Naive thymus-derived CD8-positive, alpha-beta T cell (primary cell): ENCODE measurements around the gene LRRFIP1. TPM values are rescaled to one million over a fixed set of nuclear protein-coding genes. Genes with fewer than 3 reads are reported as not detected.
A peak's percentile ranks its signal among the peaks of the same experiment; 100 is the strongest.

ENCODE experiments used
- ATAC-seq, 2 donors: fragments of 150-1000 bp; cut with Tn5 transposase in 1 of 2; sonication (Bioruptor Pico), chemical (Tn5 transposase) in 1 of 2; 1 replicate in 1 of 2; 2 replicates in 1 of 2; pipeline ENCODE4 v1.10.0; 2021; ENCODE audit warnings: mild to moderate bottlenecking in 2 of 2, moderate library complexity in 2 of 2
- POLR2A ChIA-PET: fragments of 350-600 bp; sonication (Branson Sonifier 250); formaldehyde crosslinking; loops from one replicate; lab custom pipeline; 2021; ENCODE audit warnings: antibody characterized with exemption; lab: Charles Lee
- DNase-seq, 10 donors: peaks; one replicate each; pipeline versions ENCODE4 v3.0.0 to v3.0.0-alpha.2; 2020 to 2022
- H3K27ac Mint-ChIP-seq, 10 donors: one replicate each; pipeline ENCODE4 v1.8.0; 2020 to 2022; ENCODE audit warnings: mild to moderate bottlenecking in 10 of 10, mixed read lengths in 10 of 10, moderate library complexity in 4 of 10, inconsistent platforms in 1 of 10
- H3K27me3 Mint-ChIP-seq, 5 donors: one replicate each; pipeline ENCODE4 v1.8.0; 2021 to 2022; ENCODE audit warnings: mixed read lengths in 5 of 5
- H3K36me3 Mint-ChIP-seq, 3 donors: one replicate each; pipeline ENCODE4 v1.8.0; 2020 to 2022; ENCODE audit warnings: mixed read lengths in 3 of 3, mild to moderate bottlenecking in 2 of 3, inconsistent platforms in 1 of 3
- H3K4me1 Mint-ChIP-seq, 4 donors: one replicate each; pipeline ENCODE4 v1.8.0; 2021 to 2022; ENCODE audit warnings: mixed read lengths in 4 of 4
- H3K4me3 Mint-ChIP-seq, 10 donors: one replicate each; pipeline ENCODE4 v1.8.0; 2020 to 2022; ENCODE audit warnings: mild to moderate bottlenecking in 10 of 10, mixed read lengths in 10 of 10, moderate library complexity in 6 of 10, inconsistent platforms in 1 of 10
- H3K9me3 Mint-ChIP-seq, 9 donors: one replicate each; pipeline ENCODE4 v1.8.0; 2020 to 2022; ENCODE audit warnings: mixed read lengths in 9 of 9, mild to moderate bottlenecking in 3 of 9, inconsistent platforms in 1 of 9, moderate library complexity in 1 of 9
- polyA plus RNA-seq, 3 donors: library from polyadenylated mRNA; unstranded; fragments of 300-500 nt; fragmentation: Illumina TruSeq; gene quantifications; one replicate each; pipeline ENCODE4 v1.2.3, GENCODE V29; 2021
- total RNA-seq, 8 experiments: library from RNA in 2 of 8; stranded (reverse) in 2 of 8; gene quantifications; one replicate each; pipeline ENCODE4 v1.2.3 and lab custom pipeline; 2021 to 2026

The LRRFIP1 gene
- total and polyA plus RNA-seq, 5 experiments from 2014 or later, result 72.9 to 103 (median 91.8) TPM

DNA sequence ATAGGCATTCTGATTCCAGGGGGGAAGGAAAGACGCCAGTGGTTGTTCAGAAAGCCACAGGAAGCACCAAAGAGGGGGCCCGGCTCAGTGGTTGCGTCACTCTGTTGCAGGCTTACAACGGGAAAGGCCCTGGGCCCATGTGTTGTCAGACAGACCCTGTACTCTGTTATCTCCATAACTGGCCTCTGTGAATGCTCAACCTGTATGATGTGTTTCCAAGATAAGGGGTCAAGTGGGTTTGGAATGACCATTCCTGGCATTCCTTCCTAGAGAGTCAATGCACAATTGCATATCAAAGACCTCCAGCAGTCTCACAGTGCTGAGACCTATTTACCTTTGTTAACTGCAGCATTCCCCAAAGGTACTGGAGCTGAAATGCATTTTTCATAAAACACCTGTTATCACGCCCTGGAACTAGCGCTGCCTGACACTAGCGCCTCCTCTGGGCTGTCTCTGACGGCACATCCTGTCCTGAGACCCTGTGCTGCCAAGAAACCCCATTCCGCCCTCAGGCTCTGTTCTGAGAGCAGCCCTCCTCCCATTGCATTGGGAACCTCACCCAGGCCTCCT, 13.2 kb upstream of the LRRFIP1 start:
- no peaks in the 10 kb centered on the region for H3K9me3 Mint-ChIP-seq
- POLR2A ChIA-PET, result no interaction called here
- H3K27ac Mint-ChIP-seq, result peak overlapping the region in 2 of 10 donors; percentile 47 to 89
- peaks cover 17 to 48% (median 40%) of the 10 kb centered on the region in 4 donors for H3K4me1 Mint-ChIP-seq
- H3K4me3 Mint-ChIP-seq, result peak overlapping the region in 2 of 10 donors; percentile 30 to 60
- ATAC-seq, result peak; percentile 52 to 59
- peaks cover 0 to 5% (median 0%) of the 10 kb centered on the region in 5 donors for H3K27me3 Mint-ChIP-seq
- peak in 1 of 10 donors; percentile 20 for DNase-seq
- no peaks in the 10 kb centered on the region for H3K36me3 Mint-ChIP-seq

DNA sequence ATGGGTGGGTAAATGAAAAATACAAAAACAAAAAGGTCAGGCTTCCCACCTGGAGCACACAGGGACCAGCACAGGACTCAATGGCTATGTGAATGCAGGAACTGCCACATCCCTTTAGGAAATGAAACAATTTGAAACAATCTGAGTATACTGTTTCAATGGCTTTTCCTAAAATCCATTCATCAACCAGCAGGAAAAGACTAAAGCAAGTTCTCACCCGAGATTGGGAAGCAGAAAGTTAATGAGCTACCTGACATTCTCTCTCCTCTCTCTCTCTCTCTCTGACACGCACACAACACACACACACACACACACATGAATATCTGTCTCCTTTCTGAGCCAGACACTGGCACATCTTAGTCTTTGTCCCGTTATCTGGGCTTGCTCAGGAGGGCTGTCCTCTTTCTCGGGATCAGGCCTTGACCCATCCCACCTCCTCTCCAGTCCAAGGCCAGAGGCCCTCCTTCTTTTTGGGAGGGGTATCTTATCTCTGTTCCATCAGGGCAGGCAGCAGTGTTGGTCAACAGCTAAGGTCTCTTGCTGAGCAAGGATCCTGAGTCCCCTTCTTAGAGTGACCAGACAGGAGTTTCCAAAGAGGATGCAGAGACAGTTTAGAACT, 11.6 kb upstream of the LRRFIP1 start:
- Mint-ChIP-seq H3K4me1 (peaks cover 17 to 48% (median 40%) of the 10 kb centered on the region in 4 donors), H3K9me3 (no peaks in the 10 kb centered on the region), H3K4me3 (peak overlapping the region in 3 of 10 donors; percentile 4 to 72 (median 61)), H3K36me3 (no peaks in the 10 kb centered on the region), H3K27ac (peak overlapping the region in 4 of 10 donors; percentile 2 to 87 (median 43)), H3K27me3 (peaks cover 0 to 3% (median 0%) of the 10 kb centered on the region in 5 donors)
- ATAC-seq (no peak), DNase-seq (no peak)
- POLR2A ChIA-PET, result no interaction called here

GRCh38 chr2:237616373-237616733, 11.0 kb upstream of the LRRFIP1 start:
- no peak for ATAC-seq
- POLR2A ChIA-PET, result no interaction called here
- peaks cover 17 to 48% (median 40%) of the 10 kb centered on the region in 4 donors for H3K4me1 Mint-ChIP-seq
- peaks cover 0 to 3% (median 0%) of the 10 kb centered on the region in 5 donors for H3K27me3 Mint-ChIP-seq
- peak overlapping the region in 6 of 10 donors; percentile 1 to 87 (median 43) for H3K27ac Mint-ChIP-seq
- H3K4me3 Mint-ChIP-seq, result peak overlapping the region in 5 of 10 donors; percentile 61 to 81 (median 70)
- no peaks in the 10 kb centered on the region for H3K9me3 Mint-ChIP-seq
- no peak for DNase-seq
- H3K36me3 Mint-ChIP-seq, result no peaks in the 10 kb centered on the region

GRCh38 chr2:237616734-237617586, 10.4 kb upstream of the LRRFIP1 start:
- Mint-ChIP-seq H3K9me3 (no peaks in the 10 kb centered on the region), H3K4me3 (peak overlapping the region; percentile 10 to 81 (median 70)), H3K27me3 (peaks cover 0 to 2% (median 0%) of the 10 kb centered on the region in 5 donors), H3K36me3 (no peaks in the 10 kb centered on the region), H3K4me1 (peaks cover 17 to 48% (median 40%) of the 10 kb centered on the region in 4 donors), H3K27ac (peak overlapping the region in 9 of 10 donors; percentile 1 to 84 (median 33))
- peak; percentile 87 to 92 for ATAC-seq
- peak in 2 of 10 donors; percentile 49 to 54 for DNase-seq
- POLR2A ChIA-PET, result interaction anchor here (0.8 kb wide), 1 partner anchor 13 kb away, joined by 4 read pairs; no protein-coding TSS in a partner anchor

DNA sequence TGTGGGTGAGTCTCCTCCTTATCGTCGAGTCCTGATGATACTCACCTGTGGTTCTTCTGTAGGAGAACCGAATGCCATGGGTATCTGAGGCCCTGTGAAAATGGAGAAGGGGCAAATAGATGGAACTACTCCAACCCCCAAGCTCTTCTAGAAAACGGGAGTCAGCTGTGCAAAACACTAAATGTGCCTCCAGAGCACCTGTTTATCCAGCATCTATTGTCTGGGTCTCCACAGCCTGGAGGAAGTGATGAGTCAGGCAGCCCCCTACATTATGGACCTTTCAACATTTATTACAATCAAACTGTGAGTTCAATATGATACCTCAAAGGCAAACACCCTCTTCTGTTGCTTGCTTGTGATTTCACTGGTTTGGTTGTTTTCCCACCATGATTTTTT, 9.8 kb upstream of the LRRFIP1 start:
- Mint-ChIP-seq H3K9me3 (no peaks in the 10 kb centered on the region), H3K27ac (peak overlapping the region in 1 of 10 donors; percentile 84), H3K4me1 (peaks cover 17 to 48% (median 40%) of the 10 kb centered on the region in 4 donors), H3K4me3 (peak overlapping the region in 7 of 10 donors; percentile 20 to 81 (median 69)), H3K36me3 (no peaks in the 10 kb centered on the region), H3K27me3 (peaks cover 0 to 2% (median 0%) of the 10 kb centered on the region in 5 donors)
- ATAC-seq, result no peak
- POLR2A ChIA-PET, result interaction anchor here (0.8 kb wide), 1 partner anchor 14 kb away, joined by 4 read pairs; no protein-coding TSS in a partner anchor
- DNase-seq, result no peak

DNA sequence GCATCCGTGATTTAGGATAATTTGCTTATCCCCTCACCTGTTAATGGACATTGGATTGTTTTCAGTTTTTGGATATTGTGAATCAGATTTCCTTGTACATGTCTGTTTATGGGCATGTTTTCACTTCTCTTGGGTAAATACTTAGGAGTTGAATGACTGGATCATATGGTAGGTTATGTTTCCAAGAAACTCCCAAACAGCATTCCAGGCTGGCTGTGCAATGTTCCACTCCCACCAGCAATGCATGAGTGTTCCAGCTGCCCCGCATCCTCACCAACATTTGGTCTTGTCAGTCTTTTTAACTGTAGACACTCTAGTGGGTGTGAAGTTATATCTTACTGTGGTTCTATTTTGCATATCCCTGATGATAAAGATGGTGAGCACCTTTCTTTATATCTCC, 8.9 kb upstream of the LRRFIP1 start:
- DNase-seq (no peak), ATAC-seq (no peak)
- peaks cover 0 to 2% (median 0%) of the 10 kb centered on the region in 5 donors for H3K27me3 Mint-ChIP-seq
- H3K36me3 Mint-ChIP-seq, result no peaks in the 10 kb centered on the region
- peak overlapping the region in 1 of 10 donors; percentile 0 for H3K4me3 Mint-ChIP-seq
- H3K9me3 Mint-ChIP-seq, result no peaks in the 10 kb centered on the region
- peak overlapping the region in 1 of 10 donors; percentile 39 for H3K27ac Mint-ChIP-seq
- peaks cover 17 to 48% (median 39%) of the 10 kb centered on the region in 4 donors for H3K4me1 Mint-ChIP-seq
- POLR2A ChIA-PET, result no interaction called here

- no peak for DNase-seq
- peak overlapping the region in 1 of 10 donors; percentile 26 for H3K4me3 Mint-ChIP-seq
- POLR2A ChIA-PET, result interaction anchor here (0.9 kb wide), 1 partner anchor 18 kb away, joined by 3 read pairs; no protein-coding TSS in a partner anchor
- ATAC-seq, result no peak
- H3K27ac Mint-ChIP-seq, result peak overlapping the region in 5 of 10 donors; percentile 6 to 90 (median 25)
- no peaks in the 10 kb centered on the region for H3K9me3 Mint-ChIP-seq
- H3K36me3 Mint-ChIP-seq, result no peaks in the 10 kb centered on the region
- H3K27me3 Mint-ChIP-seq, result peaks cover 0 to 8% (median under 1%) of the 10 kb centered on the region in 5 donors
- H3K4me1 Mint-ChIP-seq, result peaks cover 8 to 22% (median 19%) of the 10 kb centered on the region in 4 donors
These were observed 3.7 kb upstream of the LRRFIP1 start for GRCh38 chr2:237623428-237624403.

- Mint-ChIP-seq H3K27me3 (peaks cover 0 to 12% (median 0%) of the 10 kb centered on the region in 5 donors), H3K27ac (peak overlapping the region in 2 of 10 donors; percentile 60 to 79), H3K4me1 (peaks cover 10 to 27% (median 22%) of the 10 kb centered on the region in 4 donors), H3K36me3 (no peaks in the 10 kb centered on the region), H3K4me3 (peak overlapping the region in 1 of 10 donors; percentile 24), H3K9me3 (no peaks in the 10 kb centered on the region)
- POLR2A ChIA-PET, result interaction anchor here (0.9 kb wide), 1 partner anchor 19 kb away, joined by 3 read pairs; no protein-coding TSS in a partner anchor
- ATAC-seq (no peak), DNase-seq (no peak)
These were observed 2.8 kb upstream of the LRRFIP1 start for GRCh38 chr2:237624565-237624964.

DNA sequence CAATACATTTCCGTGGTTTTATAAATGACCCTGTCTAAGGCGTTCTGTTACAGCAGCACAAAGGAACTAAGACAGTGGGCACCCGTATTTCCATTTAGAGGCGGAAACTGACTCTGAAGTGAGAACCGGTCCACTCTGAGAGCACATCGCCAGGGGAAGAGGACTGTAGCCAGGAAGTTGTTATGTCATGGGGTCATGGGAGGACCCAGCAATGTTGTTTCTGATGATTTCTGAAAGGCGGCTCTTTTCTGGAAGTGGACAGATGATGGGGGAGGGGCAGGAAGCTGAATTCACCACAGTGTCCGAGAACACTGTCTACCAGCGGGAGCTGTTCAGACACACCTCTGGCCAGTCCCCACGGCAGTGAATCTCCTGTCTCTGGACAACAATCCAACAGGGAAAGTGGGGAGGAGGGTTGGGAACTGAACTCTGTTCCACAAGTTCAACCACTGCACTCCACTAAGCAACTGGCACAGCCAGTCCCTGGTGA, 2.1 kb upstream of the LRRFIP1 start:
- Mint-ChIP-seq H3K27ac (peak overlapping the region in 5 of 10 donors; percentile 18 to 89 (median 31)), H3K27me3 (peaks cover 0 to 15% (median 4%) of the 10 kb centered on the region in 5 donors), H3K9me3 (no peaks in the 10 kb centered on the region), H3K4me3 (peak overlapping the region in 8 of 10 donors; percentile 43 to 94 (median 82)), H3K36me3 (no peaks in the 10 kb centered on the region), H3K4me1 (peaks cover 11 to 34% (median 26%) of the 10 kb centered on the region in 4 donors)
- POLR2A ChIA-PET, result interaction anchor here (1.8 kb wide), 1 partner anchor 67 kb away, joined by 5 read pairs; no protein-coding TSS in a partner anchor
- DNase-seq, result no peak
- no peak for ATAC-seq

DNA sequence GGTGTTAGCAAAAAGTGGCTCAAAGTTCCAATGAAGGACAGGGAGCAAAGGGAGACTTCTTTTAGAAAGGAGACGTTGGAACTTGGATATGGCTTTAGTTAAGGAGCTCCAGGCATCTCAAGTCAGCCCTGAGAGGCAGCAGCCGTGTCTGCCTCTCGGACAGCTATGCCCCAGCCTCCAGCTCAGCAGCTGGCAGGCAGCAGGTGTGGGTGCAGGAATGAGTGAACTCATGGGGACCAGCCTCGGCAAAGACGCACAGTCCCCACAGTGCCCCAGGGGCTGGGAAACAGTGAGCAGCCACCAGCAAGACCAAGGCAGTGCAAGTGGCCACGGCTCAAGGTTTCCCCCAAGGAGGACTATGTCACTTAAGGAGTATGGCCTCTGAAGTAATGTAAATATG, 1.6 kb upstream of the LRRFIP1 start:
- H3K9me3 Mint-ChIP-seq, result no peaks in the 10 kb centered on the region

More for the DNA sequence above, 1.6 kb upstream of the LRRFIP1 start:
- Mint-ChIP-seq H3K36me3 (peaks cover 0 to under 1% (median 0%) of the 10 kb centered on the region in 3 donors), H3K4me3 (peak overlapping the region; percentile 43 to 94 (median 82)), H3K27ac (peak overlapping the region in 5 of 10 donors; percentile 31 to 93 (median 87)), H3K4me1 (peaks cover 13 to 37% (median 30%) of the 10 kb centered on the region in 4 donors), H3K27me3 (peaks cover 0 to 17% (median 4%) of the 10 kb centered on the region in 5 donors)
- ATAC-seq (no peak), DNase-seq (no peak)
- POLR2A ChIA-PET, result interaction anchor here (1.8 kb wide), 1 partner anchor 66 kb away, joined by 5 read pairs; no protein-coding TSS in a partner anchor
